ENCODE measurements around the gene SLC18A3. TPM values are rescaled to one million over a fixed set of nuclear protein-coding genes. Genes with fewer than 3 reads are reported as not detected.

Gene SLC18A3
- total RNA-seq, 4 donors from 2014 or later = not detected

DNA sequence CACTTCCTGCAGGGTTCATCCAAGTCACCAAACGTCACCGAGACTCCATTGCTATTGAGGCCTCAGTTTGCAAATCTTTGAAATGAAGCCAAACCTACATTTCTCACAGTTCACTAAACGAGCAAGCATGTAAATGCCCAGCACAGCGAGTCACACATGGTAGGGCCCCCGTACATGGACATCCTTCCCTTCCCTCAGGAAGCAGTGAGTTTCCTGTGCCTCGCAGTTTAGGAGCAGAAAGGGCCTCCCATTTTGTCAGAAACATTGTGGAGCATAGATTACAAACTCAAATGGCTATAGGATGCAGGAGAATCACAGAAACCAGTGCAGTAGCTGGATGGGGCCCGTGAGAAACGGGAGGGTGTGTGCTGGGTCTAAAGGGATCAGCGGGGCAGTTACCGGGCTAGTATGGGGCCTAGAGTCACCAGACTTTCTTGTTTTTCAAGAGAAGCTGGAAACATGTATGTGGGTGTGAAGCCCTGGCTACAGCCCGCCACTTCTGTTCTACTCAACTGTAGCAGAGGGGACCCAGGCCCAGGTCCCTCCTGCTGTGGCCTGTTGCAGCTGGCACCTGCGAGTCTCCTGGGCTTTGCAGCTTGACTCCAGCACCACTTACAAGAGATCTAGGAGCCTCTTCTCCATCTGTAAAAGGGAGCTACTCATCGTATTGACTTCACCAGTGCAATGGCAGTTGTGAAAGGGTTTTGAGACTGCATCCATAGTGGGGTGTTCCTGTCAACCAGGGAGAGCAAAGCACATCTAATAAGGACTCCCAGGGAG is 14.2 kb upstream of the SLC18A3 start:
- no peaks in the 10 kb centered on the region for H3K4me1 ChIP-seq
- no peak for TF ChIP-seq POLR2AphosphoS5 (IDR thresholded peaks at IDR 0.05)
- TF ChIP-seq EP300 (IDR thresholded peaks at IDR 0.05) = no peak
- TF ChIP-seq POLR2A (IDR thresholded peaks at IDR 0.05) = no peak
- TF ChIP-seq, protein P1, sequence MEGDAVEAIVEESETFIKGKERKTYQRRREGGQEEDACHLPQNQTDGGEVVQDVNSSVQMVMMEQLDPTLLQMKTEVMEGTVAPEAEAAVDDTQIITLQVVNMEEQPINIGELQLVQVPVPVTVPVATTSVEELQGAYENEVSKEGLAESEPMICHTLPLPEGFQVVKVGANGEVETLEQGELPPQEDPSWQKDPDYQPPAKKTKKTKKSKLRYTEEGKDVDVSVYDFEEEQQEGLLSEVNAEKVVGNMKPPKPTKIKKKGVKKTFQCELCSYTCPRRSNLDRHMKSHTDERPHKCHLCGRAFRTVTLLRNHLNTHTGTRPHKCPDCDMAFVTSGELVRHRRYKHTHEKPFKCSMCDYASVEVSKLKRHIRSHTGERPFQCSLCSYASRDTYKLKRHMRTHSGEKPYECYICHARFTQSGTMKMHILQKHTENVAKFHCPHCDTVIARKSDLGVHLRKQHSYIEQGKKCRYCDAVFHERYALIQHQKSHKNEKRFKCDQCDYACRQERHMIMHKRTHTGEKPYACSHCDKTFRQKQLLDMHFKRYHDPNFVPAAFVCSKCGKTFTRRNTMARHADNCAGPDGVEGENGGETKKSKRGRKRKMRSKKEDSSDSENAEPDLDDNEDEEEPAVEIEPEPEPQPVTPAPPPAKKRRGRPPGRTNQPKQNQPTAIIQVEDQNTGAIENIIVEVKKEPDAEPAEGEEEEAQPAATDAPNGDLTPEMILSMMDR (IDR thresholded peaks at IDR 0.05) = no peak
- H3K9me3 ChIP-seq = no peaks in the 10 kb centered on the region
- H3K4me3 ChIP-seq = no peak overlapping the region
- peaks cover 16% of the 10 kb centered on the region for H3K27me3 ChIP-seq
- 73% methylated on average over 12 of the region's 13 CpGs for WGBS
- no peak for DNase-seq (ENCODE audit: low spot score in 2 of 2)
- H3K36me3 ChIP-seq = no peaks in the 10 kb centered on the region
- no peak overlapping the region for H3K27ac ChIP-seq

GRCh38 chr10:49596493-49596809 is 13.7 kb upstream of the SLC18A3 start:
- Histone ChIP-seq H3K27ac (no peak overlapping the region), H3K9me3 (no peaks in the 10 kb centered on the region), H3K4me3 (no peak overlapping the region), H3K27me3 (peaks cover 16% of the 10 kb centered on the region), H3K36me3 (no peaks in the 10 kb centered on the region), H3K4me1 (no peaks in the 10 kb centered on the region)
- DNase-seq (ENCODE audit: low spot score in 2 of 2) = peak in 1 of 2 donors; percentile 31
- 33% methylated on average over 2 of the region's 3 CpGs for WGBS
- TF ChIP-seq POLR2A (IDR thresholded peaks at IDR 0.05) = no peak
- TF ChIP-seq POLR2AphosphoS5 (IDR thresholded peaks at IDR 0.05) = no peak
- TF ChIP-seq, protein P1 (IDR thresholded peaks at IDR 0.05) = no peak
- TF ChIP-seq EP300 (IDR thresholded peaks at IDR 0.05) = no peak

DNA sequence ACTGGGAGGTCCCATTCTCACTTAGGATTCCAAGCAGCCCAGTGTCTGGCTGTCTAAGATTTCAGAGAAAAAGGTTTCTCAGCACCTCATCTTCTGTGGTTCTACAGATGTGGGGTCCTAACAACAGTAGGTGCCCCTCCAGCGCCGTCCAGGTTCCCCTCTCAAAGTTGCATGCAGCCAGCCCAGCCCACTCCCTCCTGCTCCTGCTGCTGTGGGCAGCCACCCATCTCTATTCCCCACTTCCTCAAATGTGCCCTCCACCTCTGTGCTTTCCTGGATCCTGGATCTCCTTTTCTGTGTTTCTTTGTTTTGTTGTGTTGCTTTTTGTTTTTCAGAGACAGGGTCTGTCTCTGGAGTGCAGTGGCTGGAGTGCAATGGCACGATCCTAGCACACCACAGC is 13.3 kb upstream of the SLC18A3 start:
- Histone ChIP-seq H3K4me1 (no peaks in the 10 kb centered on the region), H3K36me3 (no peaks in the 10 kb centered on the region), H3K4me3 (no peak overlapping the region), H3K27me3 (peaks cover 20% of the 10 kb centered on the region), H3K27ac (no peak overlapping the region), H3K9me3 (no peaks in the 10 kb centered on the region)
- WGBS = 67% methylated on average over 3 of the region's 3 CpGs
- TF ChIP-seq EP300 (IDR thresholded peaks at IDR 0.05) = no peak
- no peak for TF ChIP-seq POLR2A (IDR thresholded peaks at IDR 0.05)
- TF ChIP-seq, protein P1 (IDR thresholded peaks at IDR 0.05) = no peak
- no peak for TF ChIP-seq POLR2AphosphoS5 (IDR thresholded peaks at IDR 0.05)
- DNase-seq (ENCODE audit: low spot score in 2 of 2) = peak in 1 of 2 donors; percentile 44

GRCh38 chr10:49597426-49598163 is 12.5 kb upstream of the SLC18A3 start:
- Histone ChIP-seq H3K4me1 (no peaks in the 10 kb centered on the region), H3K27me3 (peaks cover 24% of the 10 kb centered on the region), H3K9me3 (no peaks in the 10 kb centered on the region), H3K27ac (no peak overlapping the region), H3K4me3 (no peak overlapping the region), H3K36me3 (no peaks in the 10 kb centered on the region)
- 71% methylated on average over 11 of the region's 11 CpGs for WGBS
- TF ChIP-seq EP300 (IDR thresholded peaks at IDR 0.05) (no peak), POLR2A (IDR thresholded peaks at IDR 0.05) (no peak), POLR2AphosphoS5 (IDR thresholded peaks at IDR 0.05) (no peak)
- TF ChIP-seq, protein P1 (IDR thresholded peaks at IDR 0.05) = no peak
- peak in 1 of 2 donors; percentile 24 for DNase-seq (ENCODE audit: low spot score in 2 of 2)

DNA sequence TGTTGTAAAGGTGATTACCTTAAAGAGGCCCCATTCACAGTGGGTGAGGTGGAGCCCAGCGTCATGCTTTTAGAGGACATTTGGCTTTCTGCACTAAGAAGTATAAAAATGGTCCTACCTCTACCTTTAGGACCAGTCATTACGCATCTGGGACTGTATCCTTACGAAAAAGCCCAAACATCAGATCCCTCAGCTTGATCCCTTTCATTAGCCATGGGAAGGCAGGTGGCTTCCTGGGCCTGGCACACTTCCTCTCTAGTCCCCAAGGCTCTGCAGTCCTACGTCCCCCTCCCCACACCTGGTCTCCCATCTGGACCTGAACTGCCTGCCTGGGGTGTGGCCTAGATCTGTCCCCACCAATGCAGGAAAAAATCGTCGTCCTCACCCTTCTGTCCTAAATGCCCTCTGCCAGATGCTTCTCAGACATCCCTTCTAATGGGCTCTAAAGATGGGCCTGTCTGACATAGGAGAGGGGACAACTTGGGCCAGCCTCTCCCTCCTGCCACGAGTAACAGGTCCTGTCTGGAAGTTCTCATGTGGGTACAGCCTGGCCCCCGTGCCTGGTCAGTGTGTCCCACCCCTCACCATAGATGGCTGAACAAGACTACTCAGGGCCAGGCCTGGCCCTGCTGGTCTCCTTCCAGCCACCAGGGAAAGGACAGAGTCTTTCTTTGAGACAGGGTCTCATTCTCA is 11.8 kb upstream of the SLC18A3 start:
- Histone ChIP-seq H3K27me3 (peaks cover 26% of the 10 kb centered on the region), H3K9me3 (no peaks in the 10 kb centered on the region), H3K4me3 (no peak overlapping the region), H3K36me3 (no peaks in the 10 kb centered on the region), H3K27ac (no peak overlapping the region), H3K4me1 (no peaks in the 10 kb centered on the region)
- WGBS = 91% methylated on average over 6 of the region's 8 CpGs
- peak in 1 of 2 donors; percentile 56 for DNase-seq (ENCODE audit: low spot score in 2 of 2)
- no peak for TF ChIP-seq POLR2A (IDR thresholded peaks at IDR 0.05)
- TF ChIP-seq, protein P1 (IDR thresholded peaks at IDR 0.05) = no peak
- no peak for TF ChIP-seq POLR2AphosphoS5 (IDR thresholded peaks at IDR 0.05)
- TF ChIP-seq EP300 (IDR thresholded peaks at IDR 0.05) = no peak

All from suprapubic skin (tissue), 4 donors.